ENCODE results near the gene PLEKHA5. TPM values are rescaled to one million over a fixed set of nuclear protein-coding genes. Genes with fewer than 3 reads are reported as not detected.

PLEKHA5 gene
- polyA plus RNA-seq, 3 donors: 0.35 to 0.79 (median 0.41) TPM

DNA sequence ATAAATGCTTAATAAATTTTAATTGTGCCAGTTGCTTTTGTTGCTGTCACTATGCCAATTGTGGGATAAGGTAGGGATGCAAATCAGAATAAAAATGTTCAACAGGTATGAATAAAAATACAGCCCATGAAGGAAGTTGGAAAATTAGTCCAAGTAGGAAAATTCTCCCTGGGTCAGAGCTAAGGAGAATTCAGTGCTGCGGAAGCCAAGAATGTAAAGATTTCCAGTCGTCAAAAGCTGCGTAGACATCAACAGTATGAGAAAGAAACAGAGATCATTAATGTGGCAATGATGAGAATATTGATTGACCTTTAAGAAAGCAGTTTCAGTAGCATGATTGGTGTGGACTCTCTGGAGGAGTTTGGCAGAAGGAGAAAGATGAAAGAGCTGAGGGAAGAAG is 87.9 kb downstream of the PLEKHA5 start:
- H3K27me3 Mint-ChIP-seq (ENCODE audit: low read depth in 3 of 3): no peaks in the 10 kb centered on the region
- DNase-seq: no peak
- H3K4me3 Mint-ChIP-seq: no peak overlapping the region
- intact Hi-C loops (cut with micrococcal nuclease): no loop called here
- 100% methylated on average over 3 of the region's 3 CpGs for WGBS (ENCODE audit: insufficient coverage)
- no peak overlapping the region for H3K4me3 ChIP-seq (replicated peaks in 1 of 3; ENCODE audit: low read depth in 2 of 3, low read length in 3 of 3)
- no peaks in the 10 kb centered on the region for H3K4me1 Mint-ChIP-seq
- H3K9ac ChIP-seq (ENCODE audit: insufficient read depth, low read length, poor library complexity, severe bottlenecking): no peak overlapping the region
- no peaks in the 10 kb centered on the region for H3K36me3 ChIP-seq (replicated peaks in 1 of 2; ENCODE audit: control insufficient read depth in 1 of 2, insufficient read depth in 2 of 2, low read length in 2 of 2)
- H4K20me1 ChIP-seq (ENCODE audit: insufficient read depth, low read length): no peaks in the 10 kb centered on the region
- no peak overlapping the region for H3K27ac ChIP-seq (ENCODE audit: low read depth in 1 of 2, low read length in 2 of 2)
- no peak overlapping the region for H2AFZ ChIP-seq (ENCODE audit: insufficient read depth, low read depth, low read length, poor library complexity, severe bottlenecking)
- no peak overlapping the region for H3K4me2 ChIP-seq (replicated peaks; ENCODE audit: extremely low read depth, low read length, poor library complexity, severe bottlenecking)
- H3K9me3 Mint-ChIP-seq: no peaks in the 10 kb centered on the region
- H3K4me1 ChIP-seq (ENCODE audit: control insufficient read depth in 1 of 2, insufficient read depth in 2 of 2, low read length in 2 of 2): no peaks in the 10 kb centered on the region
- no peaks in the 10 kb centered on the region for H3K27me3 ChIP-seq (ENCODE audit: control insufficient read depth in 2 of 2, insufficient read depth in 2 of 2, low read length in 2 of 2)
- TF ChIP-seq, protein P1, sequence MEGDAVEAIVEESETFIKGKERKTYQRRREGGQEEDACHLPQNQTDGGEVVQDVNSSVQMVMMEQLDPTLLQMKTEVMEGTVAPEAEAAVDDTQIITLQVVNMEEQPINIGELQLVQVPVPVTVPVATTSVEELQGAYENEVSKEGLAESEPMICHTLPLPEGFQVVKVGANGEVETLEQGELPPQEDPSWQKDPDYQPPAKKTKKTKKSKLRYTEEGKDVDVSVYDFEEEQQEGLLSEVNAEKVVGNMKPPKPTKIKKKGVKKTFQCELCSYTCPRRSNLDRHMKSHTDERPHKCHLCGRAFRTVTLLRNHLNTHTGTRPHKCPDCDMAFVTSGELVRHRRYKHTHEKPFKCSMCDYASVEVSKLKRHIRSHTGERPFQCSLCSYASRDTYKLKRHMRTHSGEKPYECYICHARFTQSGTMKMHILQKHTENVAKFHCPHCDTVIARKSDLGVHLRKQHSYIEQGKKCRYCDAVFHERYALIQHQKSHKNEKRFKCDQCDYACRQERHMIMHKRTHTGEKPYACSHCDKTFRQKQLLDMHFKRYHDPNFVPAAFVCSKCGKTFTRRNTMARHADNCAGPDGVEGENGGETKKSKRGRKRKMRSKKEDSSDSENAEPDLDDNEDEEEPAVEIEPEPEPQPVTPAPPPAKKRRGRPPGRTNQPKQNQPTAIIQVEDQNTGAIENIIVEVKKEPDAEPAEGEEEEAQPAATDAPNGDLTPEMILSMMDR (IDR thresholded peaks at IDR 0.05): no peak
- no peaks in the 10 kb centered on the region for H3K36me3 Mint-ChIP-seq
- no peaks in the 10 kb centered on the region for H3K79me2 ChIP-seq (ENCODE audit: insufficient read depth, low read length)
- peak overlapping the region in 1 of 7 donors; percentile 47 for H3K27ac Mint-ChIP-seq
- H3K9me3 ChIP-seq (replicated peaks in 1 of 2; ENCODE audit: control insufficient read depth in 1 of 2, insufficient read depth in 1 of 2, low read length in 2 of 2): no peaks in the 10 kb centered on the region

DNA sequence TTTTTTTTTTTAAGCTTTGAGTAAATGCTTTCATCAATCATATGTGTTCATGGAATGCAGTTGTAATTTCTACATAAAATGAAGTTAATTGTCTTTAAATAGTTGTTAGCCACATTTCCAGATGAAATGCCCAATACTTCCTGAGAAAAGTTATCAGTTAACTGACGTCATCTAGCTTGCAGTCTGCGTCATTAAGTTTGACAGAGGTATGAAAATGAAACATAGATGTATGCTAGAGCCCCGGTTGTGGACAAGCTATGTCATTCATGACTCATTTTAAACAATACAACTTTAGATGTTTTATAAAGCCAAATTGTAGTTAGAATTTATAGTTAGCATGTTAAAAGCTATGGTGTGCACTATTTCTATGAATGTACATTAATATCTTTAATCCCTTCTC is 90.7 kb downstream of the PLEKHA5 start:
- H3K9me3 Mint-ChIP-seq: no peaks in the 10 kb centered on the region
- H4K20me1 ChIP-seq (ENCODE audit: insufficient read depth, low read length): no peaks in the 10 kb centered on the region
- no peaks in the 10 kb centered on the region for H3K4me1 ChIP-seq (ENCODE audit: control insufficient read depth in 1 of 2, insufficient read depth in 2 of 2, low read length in 2 of 2)
- H3K4me2 ChIP-seq (replicated peaks; ENCODE audit: extremely low read depth, low read length, poor library complexity, severe bottlenecking): no peak overlapping the region
- no peak overlapping the region for H2AFZ ChIP-seq (ENCODE audit: insufficient read depth, low read depth, low read length, poor library complexity, severe bottlenecking)
- no peak for DNase-seq
- no peak overlapping the region for H3K4me3 ChIP-seq (replicated peaks in 1 of 3; ENCODE audit: low read depth in 2 of 3, low read length in 3 of 3)
- H3K79me2 ChIP-seq (ENCODE audit: insufficient read depth, low read length): no peaks in the 10 kb centered on the region
- H3K27me3 ChIP-seq (ENCODE audit: control insufficient read depth in 2 of 2, insufficient read depth in 2 of 2, low read length in 2 of 2): no peaks in the 10 kb centered on the region
- WGBS (ENCODE audit: insufficient coverage): no CpG with 5 or more reads among the region's 3 CpGs
- H3K27ac ChIP-seq (ENCODE audit: low read depth in 1 of 2, low read length in 2 of 2): no peak overlapping the region
- no peak overlapping the region for H3K4me3 Mint-ChIP-seq
- H3K9ac ChIP-seq (ENCODE audit: insufficient read depth, low read length, poor library complexity, severe bottlenecking): no peak overlapping the region
- H3K36me3 Mint-ChIP-seq: no peaks in the 10 kb centered on the region
- no peaks in the 10 kb centered on the region for H3K27me3 Mint-ChIP-seq (ENCODE audit: low read depth in 3 of 3)
- H3K4me1 Mint-ChIP-seq: no peaks in the 10 kb centered on the region
- no peaks in the 10 kb centered on the region for H3K9me3 ChIP-seq (replicated peaks in 1 of 2; ENCODE audit: control insufficient read depth in 1 of 2, insufficient read depth in 1 of 2, low read length in 2 of 2)
- H3K36me3 ChIP-seq (replicated peaks in 1 of 2; ENCODE audit: control insufficient read depth in 1 of 2, insufficient read depth in 2 of 2, low read length in 2 of 2): no peaks in the 10 kb centered on the region
- H3K27ac Mint-ChIP-seq: no peak overlapping the region
- intact Hi-C loops (cut with micrococcal nuclease): no loop called here
- TF ChIP-seq, protein P1 (IDR thresholded peaks at IDR 0.05): no peak
